H1 (cell line): ENCODE results near the gene ENPEP. TPM values are rescaled to one million over a fixed set of nuclear protein-coding genes. Genes with fewer than 3 reads are reported as not detected.

Experiments
- CTCF ChIA-PET: fragments of 300-600 bp; sonication (Branson Sonifier 250); formaldehyde crosslinking; loops from one replicate; lab custom pipeline; 2021; ENCODE audit not compliant: partially characterized antibody; lab: Charles Lee
- POLR2A ChIA-PET: fragments of 300-600 bp; sonication (Branson Sonifier 250); formaldehyde crosslinking; loops from one replicate; lab custom pipeline; 2021; ENCODE audit warnings: inconsistent platforms; ENCODE audit not compliant: partially characterized antibody; lab: Charles Lee
- DNase-seq, 2 experiments: peaks; one replicate each; pipeline versions ENCODE4 v3.0.0 to v3.0.0-alpha.2; 2010 to 2022; ENCODE audit warnings: low spot score in 2 of 2, low read depth in 1 of 2, mixed read lengths in 1 of 2
- FAIRE-seq: peaks from 2 replicates; lab custom pipeline; 2011; peaks lifted over from hg19 to GRCh38; lab: Jason Lieb, UNC
- H2AFZ ChIP-seq: 2 replicates; pipeline ENCODE4 v1.8.1; 2012; ENCODE audit warnings: low read length, inconsistent platforms
- H2AK5ac ChIP-seq: 2 replicates; pipeline ENCODE4 v1.6.1; 2013; ENCODE audit warnings: low read depth, low read length
- H2BK120ac ChIP-seq: replicated peaks from 2 replicates; pipeline ENCODE3; 2013; ENCODE audit warnings: low read depth, low read length, inconsistent platforms
- H2BK12ac ChIP-seq: 2 replicates; pipeline ENCODE4 v1.6.1; 2013; ENCODE audit warnings: low read depth, low read length
- H2BK15ac ChIP-seq: 2 replicates; pipeline ENCODE4 v1.6.1; 2013; ENCODE audit warnings: low read length
- H2BK20ac ChIP-seq: 2 replicates; pipeline ENCODE4 v1.6.1; 2013; ENCODE audit warnings: low read length
- H2BK5ac ChIP-seq: 2 replicates; pipeline ENCODE4 v1.6.1; 2013; ENCODE audit warnings: low read depth, low read length
- H3K14ac ChIP-seq: 2 replicates; pipeline ENCODE4 v1.6.1; 2013; ENCODE audit warnings: inconsistent platforms; ENCODE audit not compliant: insufficient read length
- H3K18ac ChIP-seq: 2 replicates; pipeline ENCODE4 v1.6.1; 2013; ENCODE audit warnings: low read length; ENCODE audit errors: extremely low read depth
- H3K23ac ChIP-seq: 2 replicates; pipeline ENCODE4 v1.6.1; 2013; ENCODE audit warnings: inconsistent platforms; ENCODE audit not compliant: insufficient read length
- H3K23me2 ChIP-seq: 2 replicates; pipeline ENCODE4 v1.6.1; 2013; ENCODE audit warnings: low read depth, low read length
- H3K27ac ChIP-seq: 2 replicates; pipeline ENCODE4 v1.6.1; 2011; ENCODE audit warnings: low read depth, low read length, inconsistent platforms
- H3K27me3 ChIP-seq, 4 experiments: replicated peaks in 1 of 4; 1 replicate in 1 of 4; 2 replicates in 3 of 4; pipeline versions ENCODE4 v1.6.1 to v1.8.1; 2011 to 2013; ENCODE audit warnings: low read length in 3 of 4, mild to moderate bottlenecking in 3 of 4, inconsistent platforms in 2 of 4, mixed read lengths in 2 of 4, moderate library complexity in 1 of 4; ENCODE audit not compliant: control insufficient read depth in 3 of 4, insufficient read depth in 3 of 4; ENCODE audit errors: extremely low read depth in 1 of 4
- H3K36me3 ChIP-seq, 4 experiments: 2 replicates each; pipeline versions ENCODE4 v1.6.1 to v1.8.1; 2011 to 2013; ENCODE audit warnings: mild to moderate bottlenecking in 4 of 4, low read length in 3 of 4, moderate library complexity in 2 of 4, control low read depth in 1 of 4, inconsistent platforms in 1 of 4; ENCODE audit not compliant: insufficient read depth in 4 of 4, control insufficient read depth in 2 of 4
- H3K4ac ChIP-seq: replicated peaks from 2 replicates; pipeline ENCODE3; 2013; ENCODE audit warnings: low read length, low read depth, mixed read lengths, inconsistent platforms; ENCODE audit not compliant: insufficient read length
- H3K4me1 ChIP-seq, 4 experiments: replicated peaks in 1 of 4; 1 replicate in 1 of 4; 2 replicates in 3 of 4; pipeline versions ENCODE4 v1.6.1 to v1.8.1; 2011 to 2013; ENCODE audit warnings: low read length in 3 of 4, inconsistent platforms in 2 of 4, mixed read lengths in 1 of 4; ENCODE audit not compliant: insufficient read depth in 4 of 4, control insufficient read depth in 3 of 4
- H3K4me2 ChIP-seq, 2 experiments: 2 replicates each; pipeline versions ENCODE4 v1.6.1 to v1.8.1; 2011 to 2013; ENCODE audit warnings: low read depth in 2 of 2, low read length in 2 of 2, control low read depth in 1 of 2, inconsistent platforms in 1 of 2, mild to moderate bottlenecking in 1 of 2; ENCODE audit not compliant: insufficient read depth in 1 of 2
- H3K4me3 ChIP-seq, 4 experiments: fragments of 200-600, 300-600 bp in 1 of 4; sonication (generic), shearing (Covaris generic), sonication (Bioruptor Twin) in 1 of 4; 2 replicates each; pipeline versions ENCODE4 v1.5.1 to v1.8.1; 2011 to 2016; ENCODE audit warnings: low read length in 4 of 4, low read depth in 3 of 4, control low read depth in 2 of 4, inconsistent platforms in 2 of 4, mild to moderate bottlenecking in 2 of 4, mixed read lengths in 1 of 4, moderate library complexity in 1 of 4; ENCODE audit not compliant: insufficient read depth in 2 of 4; ENCODE audit errors: extremely low read depth in 1 of 4
- H3K56ac ChIP-seq: replicated peaks from 2 replicates; pipeline ENCODE3; 2013; ENCODE audit warnings: low read depth, mild to moderate bottlenecking, mixed read lengths, low read length, inconsistent platforms; ENCODE audit not compliant: insufficient read length
- H3K79me1 ChIP-seq: 2 replicates; pipeline ENCODE4 v1.6.1; 2013; ENCODE audit warnings: low read depth, low read length, control low read depth
- H3K79me2 ChIP-seq, 2 experiments: 2 replicates each; pipeline versions ENCODE4 v1.6.1 to v1.8.1; 2012 to 2013; ENCODE audit warnings: low read length in 2 of 2, mild to moderate bottlenecking in 2 of 2, inconsistent platforms in 1 of 2; ENCODE audit not compliant: insufficient read depth in 2 of 2, control insufficient read depth in 1 of 2
- H3K9ac ChIP-seq, 4 experiments: replicated peaks in 1 of 4; 1 replicate in 1 of 4; 2 replicates in 3 of 4; pipeline versions ENCODE4 v1.6.1 to v1.8.1; 2011 to 2013; ENCODE audit warnings: low read depth in 3 of 4, low read length in 3 of 4, control low read depth in 2 of 4, mild to moderate bottlenecking in 2 of 4, moderate library complexity in 2 of 4, inconsistent platforms in 1 of 4; ENCODE audit errors: extremely low read depth in 1 of 4
- H3K9me3 ChIP-seq, 2 experiments: 2 replicates each; pipeline versions ENCODE4 v1.6.1 to v1.8.1; 2012 to 2013; ENCODE audit warnings: mild to moderate bottlenecking in 2 of 2, moderate library complexity in 2 of 2, control low read depth in 1 of 2, inconsistent platforms in 1 of 2, low read depth in 1 of 2, low read length in 1 of 2, mixed read lengths in 1 of 2; ENCODE audit not compliant: insufficient read depth in 2 of 2
- H4K20me1 ChIP-seq, 2 experiments: replicated peaks in 1 of 2; 2 replicates each; pipeline versions ENCODE3 to v1.8.1; 2011 to 2013; ENCODE audit warnings: inconsistent platforms in 2 of 2, low read length in 2 of 2, mild to moderate bottlenecking in 1 of 2; ENCODE audit not compliant: insufficient read depth in 2 of 2, control insufficient read depth in 1 of 2
- H4K5ac ChIP-seq: 2 replicates; pipeline ENCODE4 v1.6.1; 2013; ENCODE audit warnings: low read length, low read depth, mixed read lengths, inconsistent platforms; ENCODE audit not compliant: insufficient read length
- H4K8ac ChIP-seq: 2 replicates; pipeline ENCODE4 v1.8.0; 2013; ENCODE audit warnings: mild to moderate bottlenecking, moderate library complexity, low read length, inconsistent platforms; ENCODE audit not compliant: insufficient read depth; ENCODE audit errors: extremely low read depth
- H4K91ac ChIP-seq: replicated peaks from 2 replicates; pipeline ENCODE3; 2013; ENCODE audit warnings: low read length, mixed read lengths, inconsistent platforms; ENCODE audit not compliant: insufficient read length
- RAD21 ChIP-seq, 2 experiments: IDR thresholded peaks in 1 of 2; conservative IDR thresholded peaks in 1 of 2; 2 replicates each; pipeline ENCODE4 v1.6.1; 2011; ENCODE audit warnings: low read depth in 2 of 2, low read length in 2 of 2, improper control_type of control experiment in 1 of 2, inconsistent platforms in 1 of 2, mild to moderate bottlenecking in 1 of 2, moderate library complexity in 1 of 2
- SAP30 ChIP-seq: fragments of 300-600 bp; sonication (generic); IDR thresholded peaks from 2 replicates; pipeline ENCODE4 v1.7.1; 2012; ENCODE audit warnings: low read length, moderate library complexity, mild to moderate bottlenecking, inconsistent platforms; ENCODE audit not compliant: insufficient read depth, insufficient replicate concordance
- WGBS, 2 experiments: shearing (Covaris generic) in 1 of 2; methylation state at CpG; one replicate each; pipeline versions ENCODE4 v1.1.6 to v1.1.7; 2013 to 2015; ENCODE audit warnings: low lambda C conversion rate in 2 of 2, mixed read lengths in 2 of 2, inconsistent platforms in 1 of 2, low coverage in 1 of 2, missing lambda C conversion rate in 1 of 2; ENCODE audit not compliant: insufficient replicate concordance in 2 of 2, insufficient coverage in 1 of 2, insufficient read length in 1 of 2; ENCODE audit errors: extremely low coverage in 1 of 2, missing lambda C conversion rate in 1 of 2; 5-methylcytosine and 5-hydroxymethylcytosine counted together
- polyA plus RNA-seq, 7 experiments: library from polyadenylated mRNA; depleted of rRNA in 3 of 7; stranded (reverse) in 5 of 7; unstranded in 2 of 7; fragments of >200 nt in 5 of 7; fragments of 200-250 nt in 2 of 7; gene quantifications; 1 replicate in 5 of 7; 2 replicates in 1 of 7; 4 replicates in 1 of 7; pipeline versions ENCODE4 v1.2.1 to v1.2.3, GENCODE V29; 2011 to 2013; ENCODE audit warnings: missing spikeins in 2 of 7, mixed read lengths in 2 of 7
- total RNA-seq: library from RNA; stranded (reverse); fragmentation: NEBNext Ultra II Directional; extraction: Animal tissue kit (Norgen Biotek cat#: 25700); gene quantifications from 2 replicates; pipeline ENCODE4 v1.2.1, GENCODE V29; 2021

ENPEP gene
- total and polyA plus RNA-seq, 2 of the 8 experiments (the other 6 are each of a cell fraction or from before 2014, with no cell fraction given): 0.09 to 0.61 TPM

DNA sequence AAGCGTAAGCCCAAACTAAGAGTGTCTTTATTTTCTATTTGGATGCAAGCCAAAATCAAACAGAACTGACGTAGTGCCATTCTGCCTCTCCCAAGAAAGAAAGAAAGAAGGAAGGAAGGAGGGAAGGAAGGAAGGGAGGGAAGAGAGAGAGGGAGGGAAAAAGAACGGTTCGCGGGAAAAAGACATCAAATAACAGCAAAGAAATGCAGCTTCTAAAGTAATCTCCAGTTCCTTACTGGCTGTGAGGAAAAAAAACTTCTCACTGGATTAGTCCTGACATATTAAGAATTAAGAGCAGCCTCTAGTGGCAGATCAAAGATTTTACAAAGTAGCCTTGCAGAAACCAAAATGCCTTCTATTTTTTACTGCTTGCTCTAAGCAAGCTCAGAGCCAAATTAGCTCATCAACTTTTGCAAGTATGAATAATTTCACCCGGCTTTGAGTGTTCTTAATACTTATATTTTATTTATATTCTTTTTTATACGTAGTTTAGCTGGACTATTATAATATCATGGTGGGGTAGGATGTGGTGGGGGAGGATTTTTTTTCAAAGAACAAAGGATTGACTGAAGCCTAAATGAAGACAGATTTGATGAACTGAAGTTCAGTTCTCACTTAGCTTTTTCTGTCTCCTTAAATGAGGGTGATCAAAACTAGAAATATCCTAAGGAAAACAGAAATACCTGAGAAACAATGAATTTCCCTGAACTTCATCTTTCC lies 110.3 kb downstream of the ENPEP start:
- Histone ChIP-seq H3K4me1 (no peaks in the 10 kb centered on the region), H3K36me3 (no peaks in the 10 kb centered on the region), H4K20me1 (no peaks in the 10 kb centered on the region), H2AFZ (peak overlapping the region; percentile 88; the same call in 1 of the 2 replicates), H2BK120ac (no peak overlapping the region), H3K4me3 (no peak overlapping the region), H2BK20ac (no peak overlapping the region), H4K5ac (no peak overlapping the region), H4K8ac (no peak overlapping the region), H2AK5ac (no peak overlapping the region), H3K9ac (no peak overlapping the region), H3K23me2 (no peaks in the 10 kb centered on the region), H2BK5ac (no peak overlapping the region), H3K27ac (no peak overlapping the region), H3K9me3 (peaks cover 0 to 3% of the 10 kb centered on the region in 2 experiments; a peak in 1 of 4 replicates), H3K4ac (no peak overlapping the region), H2BK12ac (no peak overlapping the region), H3K18ac (no peak overlapping the region), H3K23ac (no peak overlapping the region), H2BK15ac (no peak overlapping the region), H3K14ac (no peak overlapping the region), H3K4me2 (no peak overlapping the region), H3K56ac (no peak overlapping the region), H4K91ac (no peak overlapping the region), H3K79me2 (no peaks in the 10 kb centered on the region), H3K27me3 (no peaks in the 10 kb centered on the region), H3K79me1 (no peaks in the 10 kb centered on the region; the same call in 1 of the 2 replicates)
- FAIRE-seq (peak; percentile 28), DNase-seq (no peak)
- 58% methylated on average over 7 of the region's 7 CpGs; no CpG with 5 or more reads in 1 of the 2 experiments for WGBS, 2 experiments
- CTCF ChIA-PET: interaction anchor here (0.6 to 1.8 kb wide), 19 partner anchors 9 to 1964 kb away, joined by 3 to 8 read pairs (median 4); no protein-coding TSS in a partner anchor
- POLR2A ChIA-PET: no interaction called here
- TF ChIP-seq SAP30 (no peak), RAD21 (IDR thresholded peaks at IDR 0.05 in 1 of 2, conservative IDR thresholded peaks at IDR 0.05 in 1 of 2; ENCODE audit: low read depth in 2 of 2, low read length in 2 of 2) (peak; percentile 39 to 50)
